ENCODE measurements around the gene WDR83. TPM values are rescaled to one million over a fixed set of nuclear protein-coding genes. Genes with fewer than 3 reads are reported as not detected.

WDR83 gene
- total and polyA plus RNA-seq, 2 of the 8 experiments (the other 6 are each of a cell fraction or from before 2014, with no cell fraction given): 12.6 to 15.3 TPM

- TF ChIP-seq JUN (IDR thresholded peaks at IDR 0.05; ENCODE audit: low read depth, low read length) (no peak), CEBPB (IDR thresholded peaks at IDR 0.05; ENCODE audit: low read depth, low read length) (no peak), CBX8 (IDR thresholded peaks at IDR 0.05; ENCODE audit: borderline replicate concordance, low read depth, low read length) (no peak), ASH2L (IDR thresholded peaks at IDR 0.05; ENCODE audit: low read length) (no peak), CREB1 (IDR thresholded peaks at IDR 0.05) (no peak), TBP (IDR thresholded peaks at IDR 0.05; ENCODE audit: low read depth, low read length) (no peak)
- TF ChIP-seq, protein P1, sequence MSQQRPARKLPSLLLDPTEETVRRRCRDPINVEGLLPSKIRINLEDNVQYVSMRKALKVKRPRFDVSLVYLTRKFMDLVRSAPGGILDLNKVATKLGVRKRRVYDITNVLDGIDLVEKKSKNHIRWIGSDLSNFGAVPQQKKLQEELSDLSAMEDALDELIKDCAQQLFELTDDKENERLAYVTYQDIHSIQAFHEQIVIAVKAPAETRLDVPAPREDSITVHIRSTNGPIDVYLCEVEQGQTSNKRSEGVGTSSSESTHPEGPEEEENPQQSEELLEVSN (IDR thresholded peaks at IDR 0.05): no peak
- TF ChIP-seq, protein P2, sequence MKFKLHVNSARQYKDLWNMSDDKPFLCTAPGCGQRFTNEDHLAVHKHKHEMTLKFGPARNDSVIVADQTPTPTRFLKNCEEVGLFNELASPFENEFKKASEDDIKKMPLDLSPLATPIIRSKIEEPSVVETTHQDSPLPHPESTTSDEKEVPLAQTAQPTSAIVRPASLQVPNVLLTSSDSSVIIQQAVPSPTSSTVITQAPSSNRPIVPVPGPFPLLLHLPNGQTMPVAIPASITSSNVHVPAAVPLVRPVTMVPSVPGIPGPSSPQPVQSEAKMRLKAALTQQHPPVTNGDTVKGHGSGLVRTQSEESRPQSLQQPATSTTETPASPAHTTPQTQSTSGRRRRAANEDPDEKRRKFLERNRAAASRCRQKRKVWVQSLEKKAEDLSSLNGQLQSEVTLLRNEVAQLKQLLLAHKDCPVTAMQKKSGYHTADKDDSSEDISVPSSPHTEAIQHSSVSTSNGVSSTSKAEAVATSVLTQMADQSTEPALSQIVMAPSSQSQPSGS (IDR thresholded peaks at IDR 0.05; ENCODE audit: low read length): no peak
Measured at GRCh38 chr19:12695514-12695913, 28.9 kb downstream of the WDR83 start (continued).

All from H1 (cell line).